Keratinocyte (primary cell): ENCODE measurements around the gene OTOGL.

Experiments used
- EZH2 ChIP-seq: IDR thresholded peaks from one replicate; pipeline ENCODE4 v1.6.1; 2012; ENCODE audit warnings: inconsistent platforms, mild to moderate bottlenecking, low read length, moderate library complexity
- TF ChIP-seq, protein P1 (sequence below), 3 experiments: IDR thresholded peaks in 1 of 3; conservative IDR thresholded peaks in 1 of 3; optimal IDR thresholded peaks in 1 of 3; 2 replicates in 2 of 3; 3 replicates in 1 of 3; pipeline versions ENCODE3 to v1.5.1; 2011; ENCODE audit warnings: low read length in 3 of 3, mild to moderate bottlenecking in 3 of 3, moderate library complexity in 2 of 3, control low read depth in 1 of 3, inconsistent platforms in 1 of 3; ENCODE audit not compliant: insufficient read depth in 2 of 3; ENCODE audit errors: extremely low read depth in 1 of 3

- no peak for TF ChIP-seq EZH2
- TF ChIP-seq, protein P1, sequence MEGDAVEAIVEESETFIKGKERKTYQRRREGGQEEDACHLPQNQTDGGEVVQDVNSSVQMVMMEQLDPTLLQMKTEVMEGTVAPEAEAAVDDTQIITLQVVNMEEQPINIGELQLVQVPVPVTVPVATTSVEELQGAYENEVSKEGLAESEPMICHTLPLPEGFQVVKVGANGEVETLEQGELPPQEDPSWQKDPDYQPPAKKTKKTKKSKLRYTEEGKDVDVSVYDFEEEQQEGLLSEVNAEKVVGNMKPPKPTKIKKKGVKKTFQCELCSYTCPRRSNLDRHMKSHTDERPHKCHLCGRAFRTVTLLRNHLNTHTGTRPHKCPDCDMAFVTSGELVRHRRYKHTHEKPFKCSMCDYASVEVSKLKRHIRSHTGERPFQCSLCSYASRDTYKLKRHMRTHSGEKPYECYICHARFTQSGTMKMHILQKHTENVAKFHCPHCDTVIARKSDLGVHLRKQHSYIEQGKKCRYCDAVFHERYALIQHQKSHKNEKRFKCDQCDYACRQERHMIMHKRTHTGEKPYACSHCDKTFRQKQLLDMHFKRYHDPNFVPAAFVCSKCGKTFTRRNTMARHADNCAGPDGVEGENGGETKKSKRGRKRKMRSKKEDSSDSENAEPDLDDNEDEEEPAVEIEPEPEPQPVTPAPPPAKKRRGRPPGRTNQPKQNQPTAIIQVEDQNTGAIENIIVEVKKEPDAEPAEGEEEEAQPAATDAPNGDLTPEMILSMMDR (optimal IDR thresholded peaks at IDR 0.05 in 1 of 3, IDR thresholded peaks at IDR 0.05 in 1 of 3, conservative IDR thresholded peaks at IDR 0.05 in 1 of 3; ENCODE audit: extremely low read depth in 1 of 3, insufficient read depth in 2 of 3, low read length in 3 of 3), result no peak
These were observed 92.8 kb downstream of the OTOGL start for GRCh38 chr12:80192087-80192486.
